Fibroblast of villous mesenchyme (primary cell): ENCODE data around the gene SYNJ1. TPM values are rescaled to one million over a fixed set of nuclear protein-coding genes. Genes with fewer than 3 reads are reported as not detected.

Experiments
- DNase-seq: peaks from one replicate; pipeline ENCODE4 v3.0.0-alpha.2; 2010; ENCODE audit warnings: low read depth
- H3K4me3 ChIP-seq: 2 replicates; pipeline ENCODE4 v1.5.1; 2011; ENCODE audit warnings: low read depth, mild to moderate bottlenecking, low read length
- total RNA-seq: library from RNA; depleted of rRNA; stranded (reverse); fragments of >200 nt; gene quantifications from 2 replicates; pipeline ENCODE4 v1.2.3, GENCODE V29; 2012
- TF ChIP-seq, protein P1 (sequence below): IDR thresholded peaks from 2 replicates; pipeline ENCODE4 v1.5.1; 2012; ENCODE audit warnings: low read depth, mild to moderate bottlenecking, low read length; ENCODE audit not compliant: insufficient read depth

Gene SYNJ1
- total RNA-seq, 1 donor: 7.3 TPM

DNA sequence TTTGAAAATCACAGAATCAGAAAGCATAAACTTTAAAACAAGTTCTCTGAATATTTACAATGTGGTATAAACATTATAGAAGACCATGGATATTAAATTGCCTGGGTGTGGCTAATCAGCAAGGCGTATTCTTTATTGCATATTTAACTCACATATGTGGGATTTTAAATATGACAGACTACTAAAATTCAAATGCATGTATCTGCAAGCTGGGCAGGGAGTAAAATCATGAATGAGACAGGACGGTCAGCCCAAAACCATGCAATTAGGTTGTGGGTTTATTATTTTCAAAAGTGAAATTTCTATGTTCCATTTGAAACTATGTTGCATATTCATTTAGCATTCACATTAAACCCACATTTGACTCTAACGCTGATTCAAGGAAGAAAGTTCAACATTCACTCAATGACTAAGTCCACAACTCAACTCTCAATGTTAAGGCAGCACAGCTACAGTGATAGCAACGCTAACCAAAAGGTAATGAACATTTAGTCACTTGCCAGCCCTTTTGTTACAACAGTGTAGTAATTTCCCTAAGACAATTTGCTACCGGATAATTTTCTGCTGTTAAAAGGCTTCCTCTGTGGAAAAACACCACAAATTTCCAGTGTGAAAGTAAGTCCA, 6.3 kb upstream of the SYNJ1 start:
- no peak for DNase-seq
- TF ChIP-seq, protein P1, sequence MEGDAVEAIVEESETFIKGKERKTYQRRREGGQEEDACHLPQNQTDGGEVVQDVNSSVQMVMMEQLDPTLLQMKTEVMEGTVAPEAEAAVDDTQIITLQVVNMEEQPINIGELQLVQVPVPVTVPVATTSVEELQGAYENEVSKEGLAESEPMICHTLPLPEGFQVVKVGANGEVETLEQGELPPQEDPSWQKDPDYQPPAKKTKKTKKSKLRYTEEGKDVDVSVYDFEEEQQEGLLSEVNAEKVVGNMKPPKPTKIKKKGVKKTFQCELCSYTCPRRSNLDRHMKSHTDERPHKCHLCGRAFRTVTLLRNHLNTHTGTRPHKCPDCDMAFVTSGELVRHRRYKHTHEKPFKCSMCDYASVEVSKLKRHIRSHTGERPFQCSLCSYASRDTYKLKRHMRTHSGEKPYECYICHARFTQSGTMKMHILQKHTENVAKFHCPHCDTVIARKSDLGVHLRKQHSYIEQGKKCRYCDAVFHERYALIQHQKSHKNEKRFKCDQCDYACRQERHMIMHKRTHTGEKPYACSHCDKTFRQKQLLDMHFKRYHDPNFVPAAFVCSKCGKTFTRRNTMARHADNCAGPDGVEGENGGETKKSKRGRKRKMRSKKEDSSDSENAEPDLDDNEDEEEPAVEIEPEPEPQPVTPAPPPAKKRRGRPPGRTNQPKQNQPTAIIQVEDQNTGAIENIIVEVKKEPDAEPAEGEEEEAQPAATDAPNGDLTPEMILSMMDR: no peak
- H3K4me3 ChIP-seq: no peak overlapping the region

DNA sequence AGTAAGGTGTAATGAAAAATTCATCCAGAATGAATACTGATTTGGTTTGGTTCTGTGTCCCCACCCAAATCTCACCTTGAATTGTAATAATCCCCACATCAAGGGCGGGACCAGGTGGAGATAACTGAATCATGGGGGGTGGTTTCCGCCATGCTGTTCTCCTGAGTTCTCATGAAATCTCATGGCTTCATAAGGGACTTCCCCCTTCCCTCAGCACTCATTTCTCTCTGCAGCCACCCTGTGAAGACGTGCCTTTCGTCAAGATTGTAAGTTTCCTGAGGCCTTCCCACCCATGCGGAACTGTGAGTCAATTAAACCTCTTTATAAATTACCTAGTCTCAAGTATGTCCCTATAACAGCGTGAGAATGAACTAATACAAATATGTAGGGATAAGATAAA, 5.5 kb upstream of the SYNJ1 start:
- DNase-seq: no peak
- TF ChIP-seq, protein P1: no peak
- H3K4me3 ChIP-seq: no peak overlapping the region

DNA sequence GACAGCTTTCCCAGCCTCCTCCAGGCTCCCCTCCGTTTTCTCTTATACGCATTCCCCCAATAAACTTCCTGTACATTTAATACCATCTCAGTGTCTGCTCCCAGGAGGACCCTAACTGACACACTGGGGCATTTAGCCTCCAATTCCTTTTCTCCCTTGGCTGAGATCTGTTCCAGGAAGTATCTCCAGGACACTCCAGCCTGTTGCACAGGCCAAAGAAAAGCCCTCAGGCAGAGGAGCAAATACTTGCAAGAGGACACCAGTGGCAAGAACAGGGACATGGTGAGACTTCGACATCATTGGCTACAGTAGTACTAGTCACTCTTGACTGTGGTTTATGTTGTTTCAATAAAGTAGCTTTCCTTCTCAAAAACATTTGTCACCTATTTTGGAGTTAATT, 4.7 kb upstream of the SYNJ1 start:
- TF ChIP-seq, protein P1: no peak
- DNase-seq: peak; percentile 1

DNA sequence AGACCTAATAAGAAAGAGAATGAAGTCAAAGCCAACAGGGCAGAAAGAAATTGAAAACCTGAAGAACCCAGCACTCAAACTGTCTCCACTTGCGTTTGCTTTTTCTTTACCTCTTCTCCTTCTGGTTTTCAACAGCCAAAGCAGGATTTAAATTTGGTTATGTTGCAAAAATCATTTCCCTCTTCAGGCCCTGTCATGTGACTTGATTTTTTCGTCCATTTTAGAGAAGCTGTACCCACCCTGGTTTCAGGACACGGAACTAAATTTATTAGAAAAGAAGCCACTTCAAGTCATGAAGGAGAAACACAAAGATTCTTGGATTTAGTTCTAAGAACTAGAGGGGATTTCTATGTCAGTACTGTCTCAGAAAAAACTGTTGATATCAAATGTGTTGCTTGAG, 1.0 kb upstream of the SYNJ1 start:
- no peak for DNase-seq
- TF ChIP-seq, protein P1: no peak
- peak overlapping the region; percentile 90 for H3K4me3 ChIP-seq

More for the DNA sequence above, 4.7 kb upstream of the SYNJ1 start:
- H3K4me3 ChIP-seq: no peak overlapping the region

DNA sequence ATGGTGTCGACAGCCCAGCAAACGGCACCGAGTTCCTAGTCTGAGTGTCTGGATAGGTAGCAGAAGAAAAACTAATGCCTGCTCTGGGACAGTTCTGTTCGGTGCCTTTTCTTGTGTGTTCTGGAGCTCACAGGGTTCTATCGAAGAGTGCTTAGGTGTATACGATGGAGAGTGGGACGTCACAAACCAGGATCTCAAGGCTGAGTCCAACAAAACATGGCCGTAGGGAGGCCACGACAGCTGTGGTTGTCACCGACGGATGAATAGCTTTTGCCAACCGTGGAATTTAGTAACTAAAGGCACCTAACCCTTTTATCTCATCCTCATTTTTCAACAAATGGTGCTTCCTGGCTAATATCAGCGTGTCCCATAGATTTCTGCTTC, 635 bp upstream of the SYNJ1 start:
- peak overlapping the region; percentile 90 for H3K4me3 ChIP-seq
- DNase-seq: no peak
- TF ChIP-seq, protein P1: no peak

DNA sequence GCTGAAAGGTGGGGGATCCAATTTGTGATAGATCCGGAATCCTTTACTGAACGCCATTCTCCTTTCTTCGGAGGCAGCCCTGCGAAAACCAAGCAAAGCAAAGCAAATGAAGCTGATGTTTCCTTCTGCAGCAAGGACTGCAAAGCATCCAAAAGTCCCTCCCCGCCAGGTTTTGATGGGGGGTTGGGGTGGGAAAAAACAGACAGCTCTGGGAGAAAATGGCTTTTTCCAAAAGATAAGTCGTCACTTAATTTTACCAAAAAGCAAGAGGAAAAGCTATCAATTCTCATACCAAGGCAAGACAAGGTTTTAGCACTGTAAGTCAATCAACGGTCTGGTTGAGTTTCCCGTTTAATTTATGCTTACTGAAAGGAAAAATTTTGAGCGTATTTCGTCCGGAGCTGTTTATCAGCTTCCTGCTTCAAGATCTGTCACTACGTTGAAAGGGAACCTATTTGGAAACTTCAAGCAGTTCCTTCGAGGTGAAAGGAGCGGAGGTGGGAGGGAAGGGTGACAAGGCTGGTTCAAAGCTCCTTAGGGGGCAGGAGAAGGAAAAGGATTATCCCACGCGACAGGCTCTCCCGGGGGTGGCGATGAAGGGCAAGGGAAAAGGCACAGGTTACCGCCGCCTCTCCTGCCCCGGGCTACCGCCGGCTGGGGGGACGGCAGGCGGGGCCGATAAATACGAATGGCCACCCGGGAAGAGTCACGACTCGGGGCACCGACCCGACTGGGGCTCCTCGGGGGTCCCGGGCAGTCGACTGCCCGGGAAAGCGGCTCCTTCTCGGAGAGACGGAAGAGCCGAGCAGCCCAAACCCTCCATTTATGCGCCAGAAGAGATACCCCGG, 750 bp downstream of the SYNJ1 start:
- peak; percentile 37 for DNase-seq
- H3K4me3 ChIP-seq: peak overlapping the region; percentile 90
- TF ChIP-seq, protein P1: no peak

DNA sequence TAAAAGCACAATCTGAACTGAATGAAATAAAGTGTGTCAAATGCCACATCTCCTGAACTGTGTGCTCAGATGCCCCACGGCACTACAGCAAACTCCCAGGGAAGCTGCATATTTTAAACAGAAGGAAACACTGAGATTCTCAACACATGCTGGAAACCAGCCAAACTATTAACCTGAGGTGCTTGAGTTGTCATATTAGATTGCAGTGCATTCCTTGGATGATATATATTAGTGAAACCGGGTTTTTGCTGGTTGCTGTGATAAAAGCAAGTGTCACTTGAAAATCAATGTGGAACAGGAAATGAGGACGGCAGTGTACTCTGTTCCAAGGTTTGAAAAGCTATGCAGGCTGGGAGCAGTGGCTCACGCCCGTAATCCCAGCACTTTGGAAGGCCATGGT, 8.7 kb downstream of the SYNJ1 start:
- DNase-seq: no peak
- TF ChIP-seq, protein P1: no peak
- no peak overlapping the region for H3K4me3 ChIP-seq
